ENCODE measurements around the gene CNTFR.

- TF ChIP-seq CTCF (IDR thresholded peaks at IDR 0.05), result no peak
- no peak for TF ChIP-seq EZH2 (IDR thresholded peaks at IDR 0.05; ENCODE audit: borderline replicate concordance, insufficient read depth, low read depth, low read length, poor library complexity, severe bottlenecking)
Measured at GRCh38 chr9:34578241-34579103, 11.1 kb downstream of the CNTFR start.

Measured in B cell (primary cell).